ENCODE results near the gene ANO1.

- no peak for TF ChIP-seq CTCF (IDR thresholded peaks at IDR 0.05)
- no peak for TF ChIP-seq POLR2A (IDR thresholded peaks at IDR 0.05)
Observed at GRCh38 chr11:70144262-70144661, 66.1 kb downstream of the ANO1 start.
